Activated B cell treated with CpG ODN at 0.5 μM for 24 hours (primary cell): ENCODE data around the gene EIF4E2. TPM values are rescaled to one million over a fixed set of nuclear protein-coding genes. Genes with fewer than 3 reads are reported as not detected.
A peak's percentile ranks its signal among the peaks of the same experiment; 100 is the strongest.
"Not testable (repeated sequence)": the region's sequence is repeated elsewhere in the genome, so short reads cannot be mapped to it uniquely, and the experiment has no call there.

Experiments used
- ATAC-seq: fragments of 200-7000 bp; cut with Tn5 transposase; one replicate; pipeline ENCODE4 v1.10.0; 2021; ENCODE audit warnings: low read depth, mild to moderate bottlenecking, moderate library complexity
- CTCF ChIA-PET: fragments of 350-600 bp; sonication (Branson Sonifier 250); formaldehyde crosslinking; loops from one replicate; lab custom pipeline; 2021; ENCODE audit warnings: antibody characterized with exemption; lab: Charles Lee
- POLR2A ChIA-PET: fragments of 350-600 bp; sonication (Branson Sonifier 250); formaldehyde crosslinking; loops from one replicate; lab custom pipeline; 2021; ENCODE audit warnings: antibody characterized with exemption; lab: Charles Lee
- DNase-seq: peaks from one replicate; pipeline ENCODE4 v3.0.0; 2022
- H3K27ac Mint-ChIP-seq: one replicate; pipeline ENCODE4 v1.8.0; 2020; ENCODE audit warnings: mixed read lengths
- H3K27me3 Mint-ChIP-seq: one replicate; pipeline ENCODE4 v1.8.0; 2021; ENCODE audit warnings: mixed read lengths
- H3K36me3 Mint-ChIP-seq: one replicate; pipeline ENCODE4 v1.8.0; 2021; ENCODE audit warnings: low read depth, mixed read lengths
- H3K4me1 Mint-ChIP-seq: one replicate; pipeline ENCODE4 v1.8.0; 2021; ENCODE audit warnings: mixed read lengths
- H3K4me3 Mint-ChIP-seq: one replicate; pipeline ENCODE4 v1.8.0; 2020; ENCODE audit warnings: mild to moderate bottlenecking, mixed read lengths
- H3K9me3 Mint-ChIP-seq: one replicate; pipeline ENCODE4 v1.8.0; 2020; ENCODE audit warnings: mixed read lengths
- intact Hi-C: fragments of 100-400 bp; cut with micrococcal nuclease; formaldehyde crosslinking; loops from one replicate; pipeline ENCODE4 v1.15.1; 2024
- total RNA-seq: library from RNA; stranded (reverse); gene quantifications from 2 replicates; pipeline ENCODE4 v1.2.3, GENCODE V29; 2022
- TF ChIP-seq, protein P1 (sequence below): fragments of 200-600 bp; IDR thresholded peaks from one replicate; pipeline ENCODE4 v1.8.0; 2022; ENCODE audit warnings: antibody characterized with exemption, mild to moderate bottlenecking

EIF4E2 gene
- total RNA-seq, 1 donor from 2014 or later, result 63.2 TPM

DNA sequence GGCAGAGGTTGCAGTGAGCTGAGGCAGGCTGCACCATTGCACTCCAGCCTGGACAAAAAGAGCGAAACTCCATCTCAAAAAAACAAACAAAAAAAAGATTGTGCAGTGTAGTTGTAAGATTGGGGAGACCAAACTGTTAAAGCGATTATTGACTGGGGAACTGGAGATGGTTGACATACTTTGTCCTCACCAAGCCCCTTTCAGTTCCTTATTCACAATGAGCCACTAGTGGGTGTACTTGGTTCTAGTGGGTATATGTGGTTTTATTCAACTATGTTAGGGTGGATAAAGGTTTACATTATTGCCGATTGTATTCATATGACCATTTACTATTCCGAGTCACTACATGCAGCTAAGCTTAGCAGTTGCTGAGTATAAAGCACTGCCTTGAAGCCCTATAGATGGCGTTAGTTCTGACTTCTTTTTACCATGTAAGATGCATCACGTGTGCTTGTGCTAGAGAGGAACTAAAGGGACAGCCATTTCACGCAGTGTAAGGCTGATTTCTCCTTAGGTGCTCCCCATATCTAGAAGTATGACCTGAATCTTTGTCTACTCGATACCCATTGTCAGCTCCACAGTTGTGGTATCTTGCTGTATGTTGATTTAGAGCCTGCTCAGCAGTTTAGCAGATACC is 12.1 kb downstream of the EIF4E2 start:
- Mint-ChIP-seq H3K4me1 (peaks cover 18% of the 10 kb centered on the region), H3K27ac (peak overlapping the region; percentile 41), H3K27me3 (no peaks in the 10 kb centered on the region), H3K36me3 (peaks cover 85% of the 10 kb centered on the region), H3K4me3 (no peak overlapping the region), H3K9me3 (no peaks in the 10 kb centered on the region)
- CTCF ChIA-PET, result interaction anchor here (0.7 to 0.9 kb wide), 2 partner anchors 9 to 38 kb away, joined by 4 read pairs; no protein-coding TSS in a partner anchor
- DNase-seq, result no peak
- peak; percentile 84 for ATAC-seq
- intact Hi-C loops, result loop anchor here (1.0 to 5.0 kb wide), 2 partner anchors 12 to 600 kb away; partner anchors contain the start of genes DIS3L2, EIF4E2 and TIGD1
- TF ChIP-seq, protein P1, sequence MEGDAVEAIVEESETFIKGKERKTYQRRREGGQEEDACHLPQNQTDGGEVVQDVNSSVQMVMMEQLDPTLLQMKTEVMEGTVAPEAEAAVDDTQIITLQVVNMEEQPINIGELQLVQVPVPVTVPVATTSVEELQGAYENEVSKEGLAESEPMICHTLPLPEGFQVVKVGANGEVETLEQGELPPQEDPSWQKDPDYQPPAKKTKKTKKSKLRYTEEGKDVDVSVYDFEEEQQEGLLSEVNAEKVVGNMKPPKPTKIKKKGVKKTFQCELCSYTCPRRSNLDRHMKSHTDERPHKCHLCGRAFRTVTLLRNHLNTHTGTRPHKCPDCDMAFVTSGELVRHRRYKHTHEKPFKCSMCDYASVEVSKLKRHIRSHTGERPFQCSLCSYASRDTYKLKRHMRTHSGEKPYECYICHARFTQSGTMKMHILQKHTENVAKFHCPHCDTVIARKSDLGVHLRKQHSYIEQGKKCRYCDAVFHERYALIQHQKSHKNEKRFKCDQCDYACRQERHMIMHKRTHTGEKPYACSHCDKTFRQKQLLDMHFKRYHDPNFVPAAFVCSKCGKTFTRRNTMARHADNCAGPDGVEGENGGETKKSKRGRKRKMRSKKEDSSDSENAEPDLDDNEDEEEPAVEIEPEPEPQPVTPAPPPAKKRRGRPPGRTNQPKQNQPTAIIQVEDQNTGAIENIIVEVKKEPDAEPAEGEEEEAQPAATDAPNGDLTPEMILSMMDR, result no peak
- POLR2A ChIA-PET, result interaction anchor here (1.0 to 1.8 kb wide), 2 partner anchors 12 to 948 kb away, joined by 4 to 11 read pairs; partner anchors contain the start of genes EIF4E2 and TIGD1

DNA sequence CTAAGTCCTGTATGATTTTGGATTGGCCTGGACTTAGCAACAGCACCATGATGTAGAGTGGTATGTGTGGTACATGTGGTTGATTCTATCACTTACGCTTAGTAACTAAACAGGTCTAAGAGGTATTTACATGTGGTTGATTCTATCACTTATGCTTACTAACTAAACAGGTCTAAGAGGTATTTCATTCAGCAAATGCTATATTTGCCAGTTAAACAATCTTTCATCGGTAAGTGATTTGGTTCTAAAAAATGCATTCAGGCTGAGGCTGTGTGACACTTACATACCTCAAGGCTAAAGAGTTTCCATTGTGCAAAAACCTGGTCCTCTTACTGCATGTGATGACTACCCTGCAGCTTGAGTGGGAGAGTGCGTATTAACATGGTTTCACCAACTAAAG is 13.1 kb downstream of the EIF4E2 start:
- CTCF ChIA-PET, result interaction anchor here (0.9 kb wide), 1 partner anchor 10 kb away, joined by 4 read pairs; no protein-coding TSS in a partner anchor
- Mint-ChIP-seq H3K9me3 (no peaks in the 10 kb centered on the region), H3K27ac (peak overlapping the region; percentile 12), H3K36me3 (peaks cover 86% of the 10 kb centered on the region), H3K27me3 (no peaks in the 10 kb centered on the region), H3K4me1 (peaks cover 18% of the 10 kb centered on the region), H3K4me3 (no peak overlapping the region)
- POLR2A ChIA-PET, result interaction anchor here (1.8 kb wide), 1 partner anchor 13 kb away, joined by 11 read pairs; the partner anchor contains the start of genes EIF4E2 and TIGD1
- TF ChIP-seq, protein P1, result no peak
- ATAC-seq, result no peak
- intact Hi-C loops, result loop anchor here (5.0 kb wide), 1 partner anchor 601 kb away; the partner anchor contains the start of gene DIS3L2
- DNase-seq, result no peak

DNA sequence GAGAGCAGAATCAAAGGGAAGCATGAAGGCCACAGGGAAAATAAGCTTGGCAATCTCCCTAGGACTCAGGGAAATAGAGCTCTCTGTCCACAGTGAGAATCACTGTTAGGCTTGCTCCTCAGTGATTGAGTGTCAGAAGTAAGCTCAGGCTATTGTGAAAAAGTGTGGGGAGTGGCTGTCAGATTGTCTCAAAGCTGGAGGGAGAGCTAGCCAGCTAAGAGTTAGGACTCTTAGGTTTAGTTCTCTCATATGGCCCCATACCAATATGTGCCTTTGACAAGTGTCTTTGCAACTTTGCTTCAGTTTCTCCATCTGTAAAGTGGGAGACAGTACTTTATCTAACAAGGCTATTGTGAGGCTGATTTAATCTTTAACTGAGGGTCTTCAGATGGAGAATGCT is 17.2 kb downstream of the EIF4E2 start:
- Mint-ChIP-seq H3K27ac (no peak overlapping the region), H3K4me1 (peaks cover 5% of the 10 kb centered on the region), H3K9me3 (no peaks in the 10 kb centered on the region), H3K27me3 (no peaks in the 10 kb centered on the region), H3K36me3 (peaks cover 95% of the 10 kb centered on the region), H3K4me3 (no peak overlapping the region)
- intact Hi-C loops, result no loop called here
- ChIA-PET POLR2A (no interaction called here), CTCF (interaction anchor here (0.9 kb wide), 1 partner anchor 45 kb away, joined by 3 read pairs; no protein-coding TSS in a partner anchor)
- DNase-seq (no peak), ATAC-seq (no peak)
- TF ChIP-seq, protein P1, result no peak

DNA sequence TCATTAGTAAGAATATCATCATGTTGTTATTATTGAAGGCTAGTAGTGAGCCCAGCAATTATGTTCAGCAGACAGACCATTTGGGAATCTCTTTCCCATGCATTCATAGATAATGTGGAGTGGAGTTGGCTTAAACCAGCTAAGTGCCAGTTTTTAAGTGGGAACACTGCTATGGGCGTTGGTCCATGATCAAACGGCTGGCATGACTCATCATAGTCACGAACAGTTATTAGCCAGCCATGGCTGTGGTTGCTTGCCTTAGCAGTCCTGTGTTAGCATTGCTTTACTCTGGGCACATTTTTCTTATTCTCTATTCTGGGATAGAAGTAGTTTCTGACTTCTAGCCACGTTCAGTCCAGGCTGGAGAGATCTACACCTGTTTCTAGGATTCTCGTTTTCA is 17.7 kb downstream of the EIF4E2 start:
- DNase-seq, result no peak
- intact Hi-C loops, result no loop called here
- TF ChIP-seq, protein P1, result no peak
- Mint-ChIP-seq H3K36me3 (peaks cover 96% of the 10 kb centered on the region), H3K27ac (no peak overlapping the region), H3K27me3 (no peaks in the 10 kb centered on the region), H3K4me1 (peaks cover under 1% of the 10 kb centered on the region), H3K9me3 (no peaks in the 10 kb centered on the region), H3K4me3 (no peak overlapping the region)
- ChIA-PET CTCF (interaction anchor here (0.9 kb wide), 1 partner anchor 45 kb away, joined by 3 read pairs; no protein-coding TSS in a partner anchor), POLR2A (no interaction called here)
- ATAC-seq, result no peak

DNA sequence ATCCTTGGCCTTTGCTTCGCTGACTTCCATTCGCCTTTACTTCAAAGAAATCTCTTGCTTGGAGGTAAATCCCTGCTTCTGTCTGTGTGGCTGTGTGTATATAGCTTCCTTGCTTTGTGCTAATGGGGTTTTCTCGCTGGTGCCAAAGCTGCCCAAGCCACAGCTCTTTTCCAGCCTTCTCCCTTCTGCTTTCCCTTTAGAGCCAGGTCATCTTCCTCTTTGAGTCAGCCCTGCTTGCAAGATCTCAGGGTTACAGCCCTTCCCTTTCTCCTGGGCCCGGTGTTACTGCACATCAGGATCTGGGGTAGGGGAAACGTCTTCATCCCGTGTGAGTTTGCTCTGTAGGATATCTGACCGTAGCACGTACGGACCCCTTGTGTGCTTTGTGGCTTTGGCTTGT is 19.1 kb downstream of the EIF4E2 start:
- ATAC-seq (no peak), DNase-seq (no peak)
- peaks cover 98% of the 10 kb centered on the region for H3K36me3 Mint-ChIP-seq
- no peaks in the 10 kb centered on the region for H3K4me1 Mint-ChIP-seq
- no peak overlapping the region for H3K27ac Mint-ChIP-seq
- no peak overlapping the region for H3K4me3 Mint-ChIP-seq
- TF ChIP-seq, protein P1, result no peak
- no peaks in the 10 kb centered on the region for H3K9me3 Mint-ChIP-seq
- ChIA-PET POLR2A (no interaction called here), CTCF (no interaction called here)
- no peaks in the 10 kb centered on the region for H3K27me3 Mint-ChIP-seq
- intact Hi-C loops, result no loop called here

DNA sequence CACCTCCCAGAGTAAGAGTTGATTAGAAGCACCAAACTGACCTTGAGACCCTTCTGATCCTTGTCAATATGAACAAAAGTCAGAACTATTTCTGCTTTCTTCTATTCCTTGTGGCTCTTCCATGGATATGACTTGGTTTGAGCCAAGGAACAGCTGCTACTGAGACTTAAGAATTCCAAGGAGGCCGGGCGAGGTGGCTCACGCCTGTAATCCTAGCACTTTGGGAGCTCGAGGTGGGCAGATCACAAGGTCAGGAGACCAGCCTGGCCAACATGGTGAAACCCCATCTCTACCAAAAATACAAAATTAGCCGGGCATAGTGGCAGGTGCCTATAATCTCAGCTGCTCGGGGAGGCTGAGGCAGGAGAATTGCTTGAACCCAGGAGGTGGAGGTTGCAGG is 20.0 kb downstream of the EIF4E2 start:
- DNase-seq, H3K27me3 Mint-ChIP-seq, POLR2A ChIA-PET, ATAC-seq, H3K27ac Mint-ChIP-seq, intact Hi-C loops, H3K9me3 Mint-ChIP-seq, H3K4me3 Mint-ChIP-seq, CTCF ChIA-PET, H3K4me1 Mint-ChIP-seq: not testable (repeated sequence)
- peaks cover 98% of the 10 kb centered on the region for H3K36me3 Mint-ChIP-seq
